ENCODE measurements around the gene GOLGA6A. TPM values are rescaled to one million over a fixed set of nuclear protein-coding genes. Genes with fewer than 3 reads are reported as not detected.
A peak's percentile ranks its signal among the peaks of the same experiment; 100 is the strongest.
"Not testable (repeated sequence)": the region's sequence is repeated elsewhere in the genome, so short reads cannot be mapped to it uniquely, and the experiment has no call there.

GOLGA6A gene
- total and polyA plus RNA-seq, 8 donors = not detected

DNA sequence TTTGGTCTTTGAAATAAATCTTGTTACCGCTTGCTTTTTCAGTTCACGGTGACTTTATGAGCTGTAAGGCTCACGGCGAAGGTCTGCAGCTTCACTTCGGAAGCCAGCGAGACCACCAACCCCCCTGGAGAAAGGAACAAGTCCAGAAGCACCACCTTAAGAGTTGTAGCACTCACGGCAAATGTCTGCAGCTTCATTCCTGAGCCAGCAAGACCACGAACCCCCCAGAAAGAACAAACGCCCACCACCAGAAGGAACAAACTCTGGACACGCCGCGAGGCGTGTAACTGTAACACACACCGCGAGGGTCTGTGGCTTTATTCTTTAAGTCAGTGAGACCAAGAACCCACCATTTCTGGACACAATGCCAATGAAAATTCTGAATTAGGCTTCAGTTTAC, 28.8 kb downstream of the GOLGA6A start:
- Histone ChIP-seq H3K4me1 (peaks cover 0 to 11% (median 0%) of the 10 kb centered on the region in 3 donors), H3K27me3 (no peaks in the 10 kb centered on the region), H3K9me3 (no peaks in the 10 kb centered on the region), H3K36me3 (no peaks in the 10 kb centered on the region), H3K27ac (no peak overlapping the region), H3K4me3 (no peak overlapping the region)
- ATAC-seq (no peak), FAIRE-seq (no peak), DNase-seq (no peak)
- TF ChIP-seq, protein P1, sequence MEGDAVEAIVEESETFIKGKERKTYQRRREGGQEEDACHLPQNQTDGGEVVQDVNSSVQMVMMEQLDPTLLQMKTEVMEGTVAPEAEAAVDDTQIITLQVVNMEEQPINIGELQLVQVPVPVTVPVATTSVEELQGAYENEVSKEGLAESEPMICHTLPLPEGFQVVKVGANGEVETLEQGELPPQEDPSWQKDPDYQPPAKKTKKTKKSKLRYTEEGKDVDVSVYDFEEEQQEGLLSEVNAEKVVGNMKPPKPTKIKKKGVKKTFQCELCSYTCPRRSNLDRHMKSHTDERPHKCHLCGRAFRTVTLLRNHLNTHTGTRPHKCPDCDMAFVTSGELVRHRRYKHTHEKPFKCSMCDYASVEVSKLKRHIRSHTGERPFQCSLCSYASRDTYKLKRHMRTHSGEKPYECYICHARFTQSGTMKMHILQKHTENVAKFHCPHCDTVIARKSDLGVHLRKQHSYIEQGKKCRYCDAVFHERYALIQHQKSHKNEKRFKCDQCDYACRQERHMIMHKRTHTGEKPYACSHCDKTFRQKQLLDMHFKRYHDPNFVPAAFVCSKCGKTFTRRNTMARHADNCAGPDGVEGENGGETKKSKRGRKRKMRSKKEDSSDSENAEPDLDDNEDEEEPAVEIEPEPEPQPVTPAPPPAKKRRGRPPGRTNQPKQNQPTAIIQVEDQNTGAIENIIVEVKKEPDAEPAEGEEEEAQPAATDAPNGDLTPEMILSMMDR (IDR thresholded peaks at IDR 0.05) = no peak
- intact Hi-C loops (cut with DNase I) = loop anchor here in 1 of 3 donors (10.0 kb wide), 1 partner anchor 271 kb away; no protein-coding TSS in a partner anchor
- WGBS, 2 donors = 65 to 73% methylated on average over 15 of the region's 15 CpGs

DNA sequence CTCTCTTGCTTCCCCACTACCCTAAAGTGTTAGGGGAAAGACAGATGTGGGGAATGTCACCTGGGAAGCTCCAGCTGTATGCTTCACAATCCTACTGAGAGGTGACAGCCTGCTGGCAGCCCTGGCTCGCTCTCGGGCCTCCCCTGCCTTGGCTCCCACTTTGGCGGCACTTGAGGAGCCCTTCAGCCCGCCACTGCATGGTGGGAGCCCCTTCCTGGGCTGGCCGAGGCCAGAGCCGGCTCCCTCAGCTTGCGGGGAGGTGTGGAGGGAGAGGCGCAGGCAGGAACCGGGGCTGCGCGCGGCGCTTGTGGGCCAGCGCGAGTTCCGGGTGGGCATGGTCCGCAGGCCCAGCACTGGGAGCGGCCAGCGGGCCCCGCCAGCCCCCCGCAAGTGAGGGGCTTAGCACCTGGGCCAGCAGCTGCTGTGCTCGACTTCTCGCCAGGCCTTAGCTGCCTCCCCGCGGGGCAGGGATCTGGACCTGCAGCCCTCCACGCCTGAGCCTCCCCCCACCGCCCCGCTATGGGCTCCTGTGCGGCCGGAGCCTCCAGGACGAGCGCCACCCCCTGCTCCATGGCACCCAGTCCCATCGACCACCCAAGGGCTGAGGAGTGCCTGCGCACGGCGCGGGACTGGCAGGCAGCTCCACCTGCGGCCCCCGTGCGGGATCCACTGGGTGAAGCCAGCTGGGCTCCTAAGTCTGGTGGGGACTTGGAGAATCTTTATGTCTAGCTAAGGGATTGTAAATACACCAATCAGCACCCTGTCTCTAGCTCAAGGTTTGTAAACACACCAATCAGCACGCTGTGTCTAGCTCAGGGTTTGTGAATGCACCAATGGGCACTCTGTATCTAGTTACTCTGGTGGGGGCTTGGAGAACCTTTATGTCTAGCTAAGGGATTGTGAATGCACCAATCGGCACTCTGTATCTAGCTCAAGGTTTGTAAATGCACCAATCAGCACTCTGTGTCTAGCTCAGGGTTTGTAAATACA, 29.8 kb downstream of the GOLGA6A start:
- 83 to 89% methylated on average over 35 to 42 of the region's 42 CpGs for WGBS, 2 donors
- intact Hi-C loops (cut with DNase I) = loop anchor here in 1 of 3 donors (10.0 kb wide), 1 partner anchor 272 kb away; no protein-coding TSS in a partner anchor
- not testable (repeated sequence) for H3K9me3 ChIP-seq, ATAC-seq, H3K36me3 ChIP-seq, FAIRE-seq, H3K4me3 ChIP-seq, H3K27me3 ChIP-seq
- peaks cover 0 to 15% (median 0%) of the 10 kb centered on the region in 3 donors for H3K4me1 ChIP-seq
- H3K27ac ChIP-seq = peak overlapping the region in 2 of 4 donors; percentile 72 to 78
- peak in 1 of 6 donors; percentile 68 for DNase-seq

DNA sequence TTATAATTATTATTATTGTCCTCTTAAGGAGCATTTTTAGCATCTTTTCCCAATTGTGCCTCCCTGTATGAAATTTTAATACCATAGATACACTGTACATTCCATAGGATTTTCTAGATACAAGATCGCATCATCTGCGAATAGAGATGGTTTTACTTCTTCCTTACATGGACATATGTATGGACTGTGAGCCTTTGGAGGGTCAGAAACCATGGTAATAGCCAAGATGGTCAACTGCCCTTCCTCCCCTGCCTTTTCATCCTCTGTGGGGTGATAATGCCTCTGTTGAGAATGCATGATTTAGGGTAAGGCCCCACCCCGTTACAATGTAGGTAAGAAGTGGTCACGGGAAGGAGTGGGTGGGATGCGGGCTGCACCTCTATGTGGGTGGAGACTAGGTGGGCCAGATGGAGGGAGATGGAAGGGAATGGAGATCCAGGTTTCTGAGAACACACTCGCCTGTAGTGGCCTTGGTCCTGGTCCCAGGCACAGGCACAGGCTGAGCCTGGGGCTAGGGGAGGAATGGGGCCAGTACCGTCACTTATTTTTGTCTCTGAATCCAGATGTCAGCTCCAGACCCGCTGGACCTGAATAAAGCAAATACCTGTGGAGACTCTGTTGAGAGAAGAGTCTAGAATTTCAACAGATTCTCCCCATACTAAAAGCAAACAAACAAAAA, 31.7 kb downstream of the GOLGA6A start:
- FAIRE-seq = no peak
- peak overlapping the region in 3 of 4 donors; percentile 46 to 78 (median 72) for H3K27ac ChIP-seq
- ATAC-seq = peak in 1 of 4 donors; percentile 3
- H3K36me3 ChIP-seq = no peaks in the 10 kb centered on the region
- no peaks in the 10 kb centered on the region for H3K9me3 ChIP-seq
- no peak overlapping the region for H3K4me3 ChIP-seq
- H3K4me1 ChIP-seq = peaks cover 0 to 15% (median 0%) of the 10 kb centered on the region in 3 donors
- H3K27me3 ChIP-seq = no peaks in the 10 kb centered on the region
- intact Hi-C loops (cut with DNase I) = loop anchor here in 1 of 3 donors (10.0 kb wide), 1 partner anchor 274 kb away; no protein-coding TSS in a partner anchor
- WGBS, 2 donors = 70 to 81% methylated on average over 8 of the region's 8 CpGs
- no peak for DNase-seq
- TF ChIP-seq, protein P1 (IDR thresholded peaks at IDR 0.05) = no peak

DNA sequence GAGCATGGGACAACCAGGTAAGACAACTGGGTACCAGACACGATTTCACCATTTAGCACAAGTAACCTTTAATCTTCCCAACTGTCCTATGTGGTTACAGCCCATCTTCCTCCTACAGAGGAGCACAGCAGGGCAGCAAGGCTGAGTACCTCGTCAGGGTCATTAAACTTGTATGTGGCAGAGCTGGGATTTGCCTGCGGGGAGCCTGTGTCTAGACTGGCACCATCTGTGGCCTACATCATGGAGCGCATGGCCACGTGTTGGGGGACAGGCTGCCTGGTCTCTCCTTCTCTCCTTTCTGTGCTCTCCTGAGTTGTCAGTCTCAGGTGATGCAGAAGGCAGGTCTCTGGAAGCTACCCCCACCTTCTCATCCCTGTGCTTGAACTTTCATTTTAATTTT, 32.2 kb downstream of the GOLGA6A start:
- Histone ChIP-seq H3K9me3 (no peaks in the 10 kb centered on the region), H3K27me3 (no peaks in the 10 kb centered on the region), H3K4me3 (no peak overlapping the region), H3K27ac (peak overlapping the region in 2 of 4 donors; percentile 72 to 78), H3K4me1 (peaks cover 0 to 15% (median 0%) of the 10 kb centered on the region in 3 donors), H3K36me3 (no peaks in the 10 kb centered on the region)
- TF ChIP-seq, protein P1 (IDR thresholded peaks at IDR 0.05) = no peak
- intact Hi-C loops (cut with DNase I) = loop anchor here in 1 of 3 donors (10.0 kb wide), 1 partner anchor 275 kb away; no protein-coding TSS in a partner anchor
- ATAC-seq = no peak
- FAIRE-seq = no peak
- no peak for DNase-seq
- WGBS, 2 donors = 71 to 82% methylated on average over 5 of the region's 5 CpGs

DNA sequence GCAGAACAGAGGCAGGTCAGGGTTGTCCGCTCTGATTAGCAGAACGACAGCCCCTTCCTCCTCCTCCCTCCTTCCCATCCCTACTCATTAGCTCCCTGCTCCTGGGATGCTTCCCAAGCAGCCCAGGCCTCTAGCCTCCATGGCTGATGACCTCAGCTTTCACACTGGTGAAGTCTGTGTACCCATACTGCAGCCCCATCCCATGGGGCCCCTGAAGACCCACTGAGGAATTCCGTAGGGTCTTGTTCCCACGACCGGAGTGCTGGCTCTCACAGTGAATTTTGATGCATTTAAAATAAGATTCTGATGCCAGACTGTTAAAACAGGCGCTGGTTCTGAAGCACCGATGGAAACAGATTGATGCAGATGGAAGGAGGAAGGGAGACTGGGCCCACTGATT, 36.1 kb downstream of the GOLGA6A start:
- H3K27ac ChIP-seq = no peak overlapping the region
- intact Hi-C loops (cut with DNase I) = no loop called here
- no peak for ATAC-seq

More for the DNA sequence above, 36.1 kb downstream of the GOLGA6A start:
- 61 to 76% methylated on average over 7 of the region's 7 CpGs for WGBS, 2 donors
- TF ChIP-seq, protein P1 (IDR thresholded peaks at IDR 0.05) = no peak
- no peaks in the 10 kb centered on the region for H3K27me3 ChIP-seq
- no peak overlapping the region for H3K4me3 ChIP-seq
- H3K9me3 ChIP-seq = no peaks in the 10 kb centered on the region
- DNase-seq (peak in 1 of 6 donors; percentile 18), FAIRE-seq (no peak)
- no peaks in the 10 kb centered on the region for H3K36me3 ChIP-seq
- peaks cover 0 to 11% (median 0%) of the 10 kb centered on the region in 3 donors for H3K4me1 ChIP-seq
